GM23248 (cell line): ENCODE data around the gene SNRPD2. TPM values are rescaled to one million over a fixed set of nuclear protein-coding genes. Genes with fewer than 3 reads are reported as not detected.

ENCODE experiments used
- DNase-seq: peaks from one replicate; pipeline ENCODE4 v3.0.0-alpha.2; 2015
- H2AFZ ChIP-seq: fragments of 200-600 bp; sonication (generic); 2 replicates; pipeline ENCODE4 v1.6.1; 2016; ENCODE audit warnings: antibody characterized with exemption
- H3F3A ChIP-seq: fragments of 200-600 bp; sonication (generic); 2 replicates; pipeline ENCODE4 v1.6.1; 2016; ENCODE audit warnings: mild to moderate bottlenecking, antibody characterized with exemption, mixed run types; ENCODE audit not compliant: insufficient read depth
- H3K27ac ChIP-seq: fragments of 200-600 bp; sonication (generic); 2 replicates; pipeline ENCODE4 v1.5.1; 2016; ENCODE audit warnings: mild to moderate bottlenecking
- H3K27me3 ChIP-seq: fragments of 200-600 bp; sonication (generic); replicated peaks from 2 replicates; pipeline ENCODE4 v1.6.1; 2016; ENCODE audit warnings: mild to moderate bottlenecking; ENCODE audit not compliant: insufficient read depth
- H3K36me3 ChIP-seq: fragments of 200-600 bp; sonication (generic); 2 replicates; pipeline ENCODE4 v1.6.1; 2016; ENCODE audit warnings: low read depth, mild to moderate bottlenecking
- H3K4me1 ChIP-seq: fragments of 200-600 bp; sonication (generic); 2 replicates; pipeline ENCODE4 v1.6.1; 2016; ENCODE audit warnings: mild to moderate bottlenecking; ENCODE audit not compliant: insufficient read depth
- H3K4me2 ChIP-seq: fragments of 200-600 bp; sonication (generic); one replicate; pipeline ENCODE4 v1.6.1; 2016; ENCODE audit warnings: mild to moderate bottlenecking; ENCODE audit not compliant: unreplicated experiment
- H3K4me3 ChIP-seq: fragments of 200-600 bp; sonication (generic); 2 replicates; pipeline ENCODE4 v1.5.1; 2016; ENCODE audit warnings: mild to moderate bottlenecking
- H3K79me2 ChIP-seq: fragments of 200-600 bp; sonication (generic); 2 replicates; pipeline ENCODE4 v1.6.1; 2016; ENCODE audit warnings: mild to moderate bottlenecking; ENCODE audit not compliant: insufficient read depth
- H3K9ac ChIP-seq: fragments of 200-600 bp; sonication (generic); 2 replicates; pipeline ENCODE4 v1.6.1; 2016; ENCODE audit warnings: mild to moderate bottlenecking
- H3K9me2 ChIP-seq: fragments of 200-600 bp; sonication (generic); 2 replicates; pipeline ENCODE4 v1.6.1; 2016; ENCODE audit warnings: mixed run types, mild to moderate bottlenecking, moderate library complexity; ENCODE audit not compliant: insufficient read depth
- H3K9me3 ChIP-seq: fragments of 200-600 bp; sonication (generic); one replicate; pipeline ENCODE4 v1.6.1; 2017; ENCODE audit warnings: low read depth
- H4K20me1 ChIP-seq: fragments of 200-600 bp; sonication (generic); 2 replicates; pipeline ENCODE4 v1.6.0; 2016; ENCODE audit not compliant: insufficient read depth
- EZH2 ChIP-seq: fragments of 200-600 bp; sonication (generic); IDR thresholded peaks from 2 replicates; pipeline ENCODE4 v1.6.1; 2018; ENCODE audit warnings: antibody characterized with exemption, mild to moderate bottlenecking; ENCODE audit not compliant: insufficient read depth, poor library complexity, severe bottlenecking
- EZH2phosphoT487 ChIP-seq: fragments of 200-600 bp; sonication (generic); IDR thresholded peaks from 2 replicates; pipeline ENCODE4 v1.6.1; 2018; ENCODE audit warnings: antibody characterized with exemption, moderate library complexity, mild to moderate bottlenecking, low read depth; ENCODE audit not compliant: insufficient read depth
- WGBS, 2 experiments: methylation state at CpG; one replicate each; pipeline ENCODE4 v1.1.6; 2015 to 2017; ENCODE audit warnings: low lambda C conversion rate in 2 of 2, low coverage in 1 of 2; ENCODE audit errors: missing lambda C conversion rate in 2 of 2; 5-methylcytosine and 5-hydroxymethylcytosine counted together
- in situ Hi-C: fragments of 300-500 bp; cut with MboI; formaldehyde crosslinking; loops from 2 replicates; pipeline ENCODE4 v1.15.0; 2020
- polyA plus RNA-seq: library from polyadenylated mRNA; unstranded; fragments of >200 nt; fragmentation: Nextera tagmentation; extraction: Ambion mirVana; gene quantifications from 2 replicates; pipeline ENCODE4 v1.2.1, GENCODE V29; 2016
- total RNA-seq: library from RNA; depleted of rRNA; stranded (reverse); fragments of >200 nt; shearing (Covaris generic); gene quantifications from 2 replicates; pipeline ENCODE4 v1.2.3, GENCODE V29; 2014

Gene SNRPD2
- total and polyA plus RNA-seq, 2 experiments from 2014 or later: 129 to 544 TPM

DNA sequence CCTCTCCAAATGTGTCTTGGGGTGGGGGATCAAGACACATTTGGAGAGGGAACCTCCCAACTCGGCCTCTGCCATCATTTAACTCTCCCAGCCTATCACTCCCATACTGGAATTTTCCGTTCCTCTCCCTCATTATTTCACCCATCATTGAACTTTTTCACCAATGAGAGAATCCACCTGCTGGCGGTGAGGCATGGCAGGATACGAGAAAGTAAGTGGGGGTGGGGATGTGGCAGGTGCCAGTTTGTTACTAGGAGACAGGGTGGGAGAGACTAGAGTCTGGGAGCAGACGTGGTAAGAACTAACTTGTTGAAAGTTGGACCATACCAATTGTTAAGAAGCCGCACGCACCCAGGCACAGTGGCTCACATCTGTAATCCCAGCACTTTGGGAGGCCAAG lies 16.8 kb downstream of the SNRPD2 start:
- peaks cover 17% of the 10 kb centered on the region for H3K27me3 ChIP-seq
- in situ Hi-C loops: no loop called here
- WGBS, 2 experiments: 45 to 47% methylated on average over 7 of the region's 7 CpGs
- DNase-seq: no peak
- no peak overlapping the region for H2AFZ ChIP-seq
- H4K20me1 ChIP-seq: no peaks in the 10 kb centered on the region
- no peaks in the 10 kb centered on the region for H3K9me3 ChIP-seq
- H3K27ac ChIP-seq: no peak overlapping the region
- no peak for TF ChIP-seq EZH2phosphoT487
- no peak for TF ChIP-seq EZH2
- peaks cover 7% of the 10 kb centered on the region for H3K4me1 ChIP-seq
- no peaks in the 10 kb centered on the region for H3F3A ChIP-seq
- H3K9ac ChIP-seq: no peak overlapping the region
- no peak overlapping the region for H3K4me2 ChIP-seq
- no peaks in the 10 kb centered on the region for H3K9me2 ChIP-seq
- H3K79me2 ChIP-seq: no peaks in the 10 kb centered on the region
- no peak overlapping the region for H3K4me3 ChIP-seq
- H3K36me3 ChIP-seq: no peaks in the 10 kb centered on the region

DNA sequence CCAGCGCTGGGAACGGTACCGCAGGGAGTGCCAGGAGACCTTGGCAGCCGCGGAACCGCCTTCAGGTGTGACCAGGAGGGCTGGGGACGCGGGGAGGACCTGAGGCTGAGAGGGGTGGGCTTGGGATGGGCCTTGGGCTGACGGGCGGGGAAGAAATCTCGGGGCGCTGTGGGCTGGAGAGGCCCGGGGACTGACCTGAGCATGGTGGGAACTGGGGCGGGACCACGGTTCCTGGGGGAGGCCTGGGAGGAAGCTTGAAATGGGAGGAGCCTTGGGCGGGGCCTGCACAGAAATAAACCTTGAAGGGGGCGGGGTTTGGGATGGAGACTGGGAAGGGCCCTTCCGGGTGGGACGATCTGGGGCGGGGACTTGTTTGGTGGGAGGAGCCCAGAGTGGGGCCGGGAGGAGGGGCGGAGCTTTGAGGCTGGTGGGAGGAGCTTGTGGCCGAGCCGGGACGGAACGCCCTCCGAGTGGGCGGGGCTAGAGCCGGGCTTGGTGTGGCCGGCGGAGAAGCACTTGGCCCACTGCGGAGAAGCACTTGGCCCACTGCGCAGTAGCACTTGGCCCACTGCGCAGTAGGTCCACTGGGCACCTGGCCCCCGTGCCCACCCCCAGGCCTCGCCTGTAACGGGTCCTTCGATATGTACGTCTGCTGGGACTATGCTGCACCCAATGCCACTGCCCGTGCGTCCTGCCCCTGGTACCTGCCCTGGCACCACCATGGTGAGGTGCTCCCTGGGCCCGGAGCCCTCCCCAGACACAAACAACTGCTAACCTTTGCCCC lies 20.9 kb downstream of the SNRPD2 start:
- no peaks in the 10 kb centered on the region for H3K9me3 ChIP-seq
- H3K4me3 ChIP-seq: no peak overlapping the region
- H3K4me2 ChIP-seq: no peak overlapping the region
- H3K9me2 ChIP-seq: no peaks in the 10 kb centered on the region
- no peaks in the 10 kb centered on the region for H3F3A ChIP-seq
- DNase-seq: peak; percentile 77
- H3K27me3 ChIP-seq: peaks cover 9% of the 10 kb centered on the region; the same call in 1 of the 2 replicates
- no peak for TF ChIP-seq EZH2phosphoT487
- TF ChIP-seq EZH2: no peak
- no peaks in the 10 kb centered on the region for H4K20me1 ChIP-seq
- in situ Hi-C loops: no loop called here
- no peaks in the 10 kb centered on the region for H3K36me3 ChIP-seq
- H3K4me1 ChIP-seq: peaks cover 10% of the 10 kb centered on the region
- no peaks in the 10 kb centered on the region for H3K79me2 ChIP-seq
- WGBS, 2 experiments: 15% methylated on average over 18 to 38 of the region's 42 CpGs
- no peak overlapping the region for H3K27ac ChIP-seq
- no peak overlapping the region for H3K9ac ChIP-seq
- H2AFZ ChIP-seq: 0 out of 2 replicates have a peak overlapping the region, but pooled peaks have one; percentile 7

DNA sequence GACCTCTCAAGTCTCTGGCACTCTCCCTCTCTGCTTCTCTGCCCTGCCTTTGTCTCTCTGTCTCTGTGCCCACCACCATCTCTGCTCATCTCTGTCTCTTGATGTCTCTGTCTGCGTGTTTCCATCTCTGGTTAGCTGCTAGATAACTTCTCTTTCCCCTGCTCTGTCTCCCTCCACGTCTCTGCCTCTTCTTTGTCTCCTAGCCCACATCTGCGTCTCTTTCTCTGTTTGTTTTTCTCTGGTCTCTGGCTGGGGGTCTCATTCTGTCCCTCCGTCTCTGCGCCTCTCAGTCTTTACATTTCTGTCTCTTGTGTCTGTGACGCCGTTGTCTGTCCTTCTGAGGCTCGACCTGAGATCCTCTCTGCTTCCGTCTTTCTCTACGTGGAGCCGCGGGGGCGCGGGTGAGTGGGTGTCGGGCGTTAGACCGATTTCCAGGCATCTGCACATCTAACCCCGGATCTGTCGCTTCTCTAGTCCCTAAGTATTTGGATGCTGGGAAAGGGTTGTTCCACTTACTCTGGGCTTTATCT lies 23.3 kb downstream of the SNRPD2 start:
- 1% methylated on average over 18 to 19 of the region's 19 CpGs for WGBS, 2 experiments
- H3K27ac ChIP-seq: no peak overlapping the region

DNA sequence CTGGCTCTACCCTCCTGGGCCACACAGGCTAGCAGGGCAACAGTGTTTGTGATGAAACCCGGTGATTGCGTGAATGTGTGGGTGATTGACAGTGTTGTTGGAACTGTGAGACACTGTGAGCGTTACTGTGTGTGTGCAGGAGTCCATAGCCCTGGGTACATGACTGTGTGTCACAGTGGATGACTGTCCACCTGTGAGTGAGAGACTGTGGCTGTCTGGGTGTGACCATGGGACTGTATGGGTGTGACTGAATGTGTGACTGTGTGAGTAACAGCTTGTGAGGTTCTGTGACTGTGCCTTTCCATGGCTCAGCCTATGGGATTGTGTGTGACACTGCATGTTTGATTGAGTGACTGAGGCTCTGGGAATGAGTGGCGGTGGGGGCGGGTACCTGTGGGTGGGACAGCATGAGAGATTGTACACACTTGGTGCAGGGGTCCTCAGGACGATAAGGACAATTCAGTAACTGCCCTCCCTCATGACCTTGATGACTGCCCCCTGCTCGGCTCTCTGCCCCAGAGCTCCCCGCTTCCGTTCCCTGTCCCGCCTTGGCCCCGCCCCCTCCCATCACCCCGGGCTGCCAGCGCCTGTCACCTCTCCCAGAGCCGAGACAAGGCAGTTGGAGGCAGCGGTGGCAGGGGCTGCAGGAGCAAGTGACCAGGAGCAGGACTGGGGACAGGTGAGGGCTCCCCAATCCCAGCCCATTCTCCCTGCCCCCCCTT lies 24.0 kb downstream of the SNRPD2 start, which contains the start of gene GIPR:
Gene GIPR, plus strand, starts transcription at position 602 of the 722 bp plus-strand sequence. CDS start 1,300 bp downstream, outside the sequence.
- DNase-seq: peak; percentile 72
- 16 to 32% methylated on average over 9 to 15 of the region's 15 CpGs for WGBS, 2 experiments

More for the DNA sequence above, 23.3 kb downstream of the SNRPD2 start:
- no peak for TF ChIP-seq EZH2phosphoT487
- no peaks in the 10 kb centered on the region for H3K79me2 ChIP-seq
- H2AFZ ChIP-seq: peak overlapping the region; percentile 84
- peak overlapping the region; percentile 53 for H3K9ac ChIP-seq
- DNase-seq: peak; percentile 57
- H3F3A ChIP-seq: no peaks in the 10 kb centered on the region
- H4K20me1 ChIP-seq: no peaks in the 10 kb centered on the region
- peak overlapping the region; percentile 88 for H3K4me2 ChIP-seq
- peaks cover 10% of the 10 kb centered on the region for H3K4me1 ChIP-seq
- in situ Hi-C loops: no loop called here
- H3K27me3 ChIP-seq: 0 out of 2 replicates have a peak, but pooled peaks cover 9% of the 10 kb centered on the region
- H3K9me3 ChIP-seq: no peaks in the 10 kb centered on the region
- peak overlapping the region; percentile 67 for H3K4me3 ChIP-seq
- no peaks in the 10 kb centered on the region for H3K9me2 ChIP-seq
- no peaks in the 10 kb centered on the region for H3K36me3 ChIP-seq

More for the DNA sequence above, 24.0 kb downstream of the SNRPD2 start, which contains the start of gene GIPR:
- H3K4me2 ChIP-seq: peak within 1 kb of the TSS; percentile 88
- H3K9me2 ChIP-seq: no peaks in the 10 kb centered on the region
- H3K27me3 ChIP-seq: 0 out of 2 replicates have a peak, but pooled peaks cover 9% of the 10 kb centered on the region
- in situ Hi-C loops: no loop called here
- H3K9me3 ChIP-seq: no peaks in the 10 kb centered on the region
- no peaks in the 10 kb centered on the region for H3K79me2 ChIP-seq
- H2AFZ ChIP-seq: peak within 1 kb of the TSS; percentile 84
- TF ChIP-seq EZH2 (no peak), EZH2phosphoT487 (no peak)
- H3K4me1 ChIP-seq: peaks cover 10% of the 10 kb centered on the region
- H4K20me1 ChIP-seq: no peaks in the 10 kb centered on the region
- no peak within 1 kb of the TSS for H3K27ac ChIP-seq
- peak within 1 kb of the TSS; percentile 67 for H3K4me3 ChIP-seq
- peak within 1 kb of the TSS; percentile 53 for H3K9ac ChIP-seq
- H3K36me3 ChIP-seq: no peaks in the 10 kb centered on the region
- H3F3A ChIP-seq: no peaks in the 10 kb centered on the region
